ENCODE data around the gene MYO1G. TPM values are rescaled to one million over a fixed set of nuclear protein-coding genes. Genes with fewer than 3 reads are reported as not detected.
A peak's percentile ranks its signal among the peaks of the same experiment; 100 is the strongest.

Gene MYO1G
- total RNA-seq, 1 experiment from 2014 or later = 0.57 TPM

GRCh38 chr7:44922351-44922694, 56.5 kb downstream of the MYO1G start:
- WGBS (ENCODE audit: extremely low coverage, insufficient read length, low lambda C conversion rate) = no CpG with 5 or more reads among the region's 8 CpGs
- no peak overlapping the region for H3K4me2 ChIP-seq (ENCODE audit: insufficient read depth, insufficient read length, low read length)
- DNase-seq = no peak

More at GRCh38 chr7:44922351-44922694, 56.5 kb downstream of the MYO1G start:
- Mint-ChIP-seq H3K4me3 (peak overlapping the region in 1 of 2 experiments; percentile 55; a peak in 1 of 5 replicates), H3K36me3 (ENCODE audit: insufficient read depth in 1 of 3, low read depth in 3 of 3) (no peaks in the 10 kb centered on the region; a peak in 2 of 7 replicates), H3K4me1 (0 out of 4 replicates have a peak, but pooled peaks cover 0 to 3% of the 10 kb centered on the region in 2 experiments), H3K27ac (no peak overlapping the region), H3K27me3 (ENCODE audit: low read depth) (peaks cover 8% of the 10 kb centered on the region), H3K9me3 (peaks cover 2 to 13% of the 10 kb centered on the region in 2 experiments; a peak in 4 of 5 replicates)
- Histone ChIP-seq H4K20me1 (ENCODE audit: control insufficient read depth, insufficient read depth, insufficient read length) (no peaks in the 10 kb centered on the region), H3K23me2 (ENCODE audit: insufficient read length, low read depth, low read length, poor library complexity, severe bottlenecking) (no peaks in the 10 kb centered on the region), H3K27me3 (ENCODE audit: insufficient read depth, low read length) (no peaks in the 10 kb centered on the region), H3K79me1 (ENCODE audit: insufficient read depth, low read depth, low read length, poor library complexity, severe bottlenecking) (no peaks in the 10 kb centered on the region), H3K27ac (ENCODE audit: insufficient read length, low read depth, low read length) (no peak overlapping the region), H4K5ac (ENCODE audit: insufficient read length, low read depth, low read length) (no peak overlapping the region), H3K9me3 (ENCODE audit: control insufficient read depth, low read depth, low read length) (no peaks in the 10 kb centered on the region), H3K18ac (ENCODE audit: insufficient read length, low read depth, low read length) (no peak overlapping the region), H2BK20ac (ENCODE audit: low read depth, low read length, poor library complexity, severe bottlenecking) (no peak overlapping the region), H3K23ac (ENCODE audit: insufficient read length, low read depth, low read length) (no peak overlapping the region), H4K8ac (replicated peaks; ENCODE audit: insufficient read length, low read depth, low read length) (no peak overlapping the region), H3K79me2 (ENCODE audit: insufficient read depth, low read length) (no peaks in the 10 kb centered on the region), H3K4ac (ENCODE audit: low read depth, low read length) (no peak overlapping the region), H3K56ac (ENCODE audit: insufficient read length, low read depth, low read length) (no peak overlapping the region), H2BK5ac (ENCODE audit: insufficient read length, low read length) (no peak overlapping the region), H3K9ac (ENCODE audit: extremely low read depth, insufficient read length, low read length) (no peak overlapping the region), H3T11ph (ENCODE audit: low read length) (no peak overlapping the region), H2BK15ac (ENCODE audit: low read depth, low read length) (no peak overlapping the region; the same call in 1 of the 2 replicates), H2BK120ac (ENCODE audit: low read depth, low read length, poor library complexity, severe bottlenecking) (no peak overlapping the region), H3K14ac (ENCODE audit: insufficient read depth, low read length) (no peak overlapping the region), H4K91ac (ENCODE audit: insufficient read length, low read depth, low read length) (no peak overlapping the region), H2AK5ac (ENCODE audit: insufficient read length, low read length) (no peak overlapping the region), H3K4me1 (ENCODE audit: insufficient read depth, low read length) (no peaks in the 10 kb centered on the region), H2AFZ (ENCODE audit: low read length) (no peak overlapping the region), H2BK12ac (ENCODE audit: insufficient read length, low read depth, low read length) (no peak overlapping the region)
- TF ChIP-seq, protein P1, sequence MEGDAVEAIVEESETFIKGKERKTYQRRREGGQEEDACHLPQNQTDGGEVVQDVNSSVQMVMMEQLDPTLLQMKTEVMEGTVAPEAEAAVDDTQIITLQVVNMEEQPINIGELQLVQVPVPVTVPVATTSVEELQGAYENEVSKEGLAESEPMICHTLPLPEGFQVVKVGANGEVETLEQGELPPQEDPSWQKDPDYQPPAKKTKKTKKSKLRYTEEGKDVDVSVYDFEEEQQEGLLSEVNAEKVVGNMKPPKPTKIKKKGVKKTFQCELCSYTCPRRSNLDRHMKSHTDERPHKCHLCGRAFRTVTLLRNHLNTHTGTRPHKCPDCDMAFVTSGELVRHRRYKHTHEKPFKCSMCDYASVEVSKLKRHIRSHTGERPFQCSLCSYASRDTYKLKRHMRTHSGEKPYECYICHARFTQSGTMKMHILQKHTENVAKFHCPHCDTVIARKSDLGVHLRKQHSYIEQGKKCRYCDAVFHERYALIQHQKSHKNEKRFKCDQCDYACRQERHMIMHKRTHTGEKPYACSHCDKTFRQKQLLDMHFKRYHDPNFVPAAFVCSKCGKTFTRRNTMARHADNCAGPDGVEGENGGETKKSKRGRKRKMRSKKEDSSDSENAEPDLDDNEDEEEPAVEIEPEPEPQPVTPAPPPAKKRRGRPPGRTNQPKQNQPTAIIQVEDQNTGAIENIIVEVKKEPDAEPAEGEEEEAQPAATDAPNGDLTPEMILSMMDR (conservative IDR thresholded peaks at IDR 0.05) = no peak

All from H9 (cell line).